ENCODE measurements around the gene HPSE2.

DNA sequence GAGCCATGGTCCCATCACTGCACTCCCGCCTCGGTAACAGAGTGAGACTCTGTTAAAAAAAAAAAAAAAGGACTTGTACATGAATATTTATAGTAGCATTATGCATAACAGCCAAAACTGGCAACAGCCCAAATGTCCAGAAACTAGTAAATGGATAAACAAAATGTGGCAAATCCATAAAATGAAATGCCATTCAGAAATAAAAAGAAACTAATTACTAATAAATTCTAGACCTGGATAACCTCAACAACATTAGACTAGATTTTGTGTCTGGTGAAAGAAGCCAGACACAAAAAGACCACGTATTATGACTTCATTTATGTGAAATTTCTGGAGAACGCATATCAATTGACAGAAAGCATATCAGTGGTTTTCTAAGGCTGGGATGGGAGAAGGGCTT is 74.5 kb downstream of the HPSE2 start:
- TF ChIP-seq MAX (IDR thresholded peaks at IDR 0.05; ENCODE audit: low read depth, low read length) (no peak), POLR2A (IDR thresholded peaks at IDR 0.05; ENCODE audit: extremely low read depth, insufficient read length) (no peak)
